KMS-11 (cell line): ENCODE results near the gene IL17RD.

Experiments
- H2AFZ ChIP-seq: fragments of 200-600 bp; sonication (generic); 2 replicates; pipeline ENCODE4 v1.6.1; 2016; ENCODE audit warnings: antibody characterized with exemption, mixed run types, low read depth
- H3K27ac ChIP-seq: fragments of 200-600 bp; sonication (generic); 2 replicates; pipeline ENCODE4 v1.6.1; 2016; ENCODE audit warnings: mild to moderate bottlenecking, mixed run types
- H3K27me3 ChIP-seq: fragments of 200-600 bp; sonication (generic); 2 replicates; pipeline ENCODE4 v1.6.1; 2017; ENCODE audit warnings: mild to moderate bottlenecking, low read depth, mixed run types, moderate library complexity; ENCODE audit not compliant: insufficient read depth
- H3K36me3 ChIP-seq: fragments of 200-600 bp; sonication (generic); 2 replicates; pipeline ENCODE4 v1.6.1; 2017; ENCODE audit warnings: mild to moderate bottlenecking, mixed run types; ENCODE audit not compliant: insufficient read depth
- H3K4me1 ChIP-seq: fragments of 200-600 bp; sonication (generic); 2 replicates; pipeline ENCODE4 v1.6.1; 2016; ENCODE audit warnings: mild to moderate bottlenecking, low read depth, mixed run types; ENCODE audit not compliant: poor library complexity, severe bottlenecking
- H3K4me2 ChIP-seq: fragments of 200-600 bp; sonication (generic); 2 replicates; pipeline ENCODE4 v1.7.0; 2016; ENCODE audit warnings: mild to moderate bottlenecking, mixed run types
- H3K4me3 ChIP-seq: fragments of 200-600 bp; sonication (generic); IDR thresholded peaks from 2 replicates; pipeline ENCODE4 v1.6.1; 2017; ENCODE audit warnings: low read depth, low read length, mixed read lengths; ENCODE audit not compliant: insufficient read depth
- H3K79me2 ChIP-seq: fragments of 200-600 bp; sonication (generic); 2 replicates; pipeline ENCODE4 v1.6.1; 2016; ENCODE audit warnings: low read depth, mixed run types; ENCODE audit not compliant: insufficient read depth
- H3K9ac ChIP-seq: fragments of 200-600 bp; sonication (generic); 2 replicates; pipeline ENCODE4 v1.6.1; 2016; ENCODE audit warnings: mild to moderate bottlenecking, mixed run types
- H4K20me1 ChIP-seq: fragments of 200-600 bp; sonication (generic); 2 replicates; pipeline ENCODE4 v1.6.1; 2016; ENCODE audit warnings: mild to moderate bottlenecking, mixed run types; ENCODE audit not compliant: insufficient read depth
- CTCF ChIP-seq: fragments of 200-600 bp; sonication (generic); conservative IDR thresholded peaks from 2 replicates; pipeline ENCODE4 v1.6.1; 2017; ENCODE audit warnings: low read depth, mild to moderate bottlenecking, antibody characterized with exemption, low read length, moderate library complexity, mixed read lengths

IL17RD gene

GRCh38 chr3:57120451-57121174, 44.5 kb downstream of the IL17RD start:
- no peak overlapping the region for H3K9ac ChIP-seq
- H4K20me1 ChIP-seq: no peaks in the 10 kb centered on the region
- no peaks in the 10 kb centered on the region for H3K27me3 ChIP-seq
- no peak overlapping the region for H2AFZ ChIP-seq
- no peak overlapping the region for H3K27ac ChIP-seq
- no peaks in the 10 kb centered on the region for H3K79me2 ChIP-seq
- no peak for TF ChIP-seq CTCF
- no peak overlapping the region for H3K4me3 ChIP-seq
- no peaks in the 10 kb centered on the region for H3K36me3 ChIP-seq
- no peaks in the 10 kb centered on the region for H3K4me1 ChIP-seq
- H3K4me2 ChIP-seq: no peak overlapping the region

GRCh38 chr3:57120040-57120439, 45.1 kb downstream of the IL17RD start:
- Histone ChIP-seq H3K4me2 (no peak overlapping the region), H3K4me3 (no peak overlapping the region), H3K27me3 (no peaks in the 10 kb centered on the region), H3K79me2 (no peaks in the 10 kb centered on the region), H2AFZ (no peak overlapping the region), H3K4me1 (no peaks in the 10 kb centered on the region), H3K27ac (no peak overlapping the region), H3K36me3 (no peaks in the 10 kb centered on the region), H3K9ac (no peak overlapping the region), H4K20me1 (no peaks in the 10 kb centered on the region)
- no peak for TF ChIP-seq CTCF

- no peak overlapping the region for H3K9ac ChIP-seq
- H3K4me3 ChIP-seq: no peak overlapping the region
- no peaks in the 10 kb centered on the region for H3K4me1 ChIP-seq
- no peaks in the 10 kb centered on the region for H3K36me3 ChIP-seq
- H3K79me2 ChIP-seq: no peaks in the 10 kb centered on the region
- no peaks in the 10 kb centered on the region for H4K20me1 ChIP-seq
- H3K27me3 ChIP-seq: no peaks in the 10 kb centered on the region
- H2AFZ ChIP-seq: no peak overlapping the region
- no peak overlapping the region for H3K27ac ChIP-seq
- H3K4me2 ChIP-seq: no peak overlapping the region
- no peak for TF ChIP-seq CTCF
Measured at GRCh38 chr3:57118254-57118653, 46.9 kb downstream of the IL17RD start.

GRCh38 chr3:57116501-57116900, 48.7 kb downstream of the IL17RD start:
- Histone ChIP-seq H3K27ac (no peak overlapping the region), H3K4me3 (no peak overlapping the region), H3K4me2 (no peak overlapping the region), H2AFZ (no peak overlapping the region), H3K4me1 (no peaks in the 10 kb centered on the region), H3K79me2 (no peaks in the 10 kb centered on the region), H3K27me3 (no peaks in the 10 kb centered on the region), H3K36me3 (no peaks in the 10 kb centered on the region), H3K9ac (no peak overlapping the region), H4K20me1 (no peaks in the 10 kb centered on the region)
- no peak for TF ChIP-seq CTCF
